NCI-H82 (cell line): ENCODE results near the gene PTPRF.
"Not testable (repeated sequence)": the region's sequence is repeated elsewhere in the genome, so short reads cannot be mapped to it uniquely, and the experiment has no call there.

Experiments
- DNase-seq: peaks from one replicate; lab custom pipeline; 2025; lab: John Stamatoyannopoulos, UW

The PTPRF gene

DNA sequence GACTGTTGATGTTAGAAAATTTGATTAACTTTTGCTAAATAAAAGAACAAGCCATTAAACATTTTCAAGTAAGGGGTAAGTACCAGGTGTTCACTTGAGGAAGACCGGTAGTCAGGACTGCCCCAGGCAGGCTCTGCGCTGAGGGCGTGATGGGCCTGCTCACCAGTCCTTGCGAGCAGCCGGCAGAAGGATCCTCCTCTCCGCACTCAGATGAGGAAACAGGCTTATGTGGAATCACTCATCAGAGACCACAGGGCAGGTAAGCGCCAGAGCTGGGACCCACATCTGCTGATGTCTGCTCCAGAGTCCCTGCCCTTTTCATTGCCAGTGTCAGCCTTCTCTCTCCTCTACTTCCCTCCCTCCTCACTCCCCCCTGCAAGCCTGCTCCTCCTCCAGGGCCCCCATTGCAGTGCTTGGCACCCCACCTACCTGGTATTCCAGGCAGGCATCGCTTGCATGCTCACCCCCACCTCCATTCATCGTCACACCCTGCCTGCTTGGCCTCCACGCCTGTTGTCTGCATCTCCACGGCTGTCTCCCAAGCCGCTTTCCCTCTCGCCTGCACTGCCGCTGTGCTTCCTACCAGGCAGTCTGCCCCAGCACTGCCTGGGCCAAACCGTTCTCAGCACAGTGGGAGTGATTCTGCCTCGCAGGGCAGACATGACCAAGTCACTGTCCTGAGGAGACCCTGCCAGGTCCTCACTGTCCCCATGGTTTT lies 94.5 kb downstream of the PTPRF start:
- no peak for DNase-seq

DNA sequence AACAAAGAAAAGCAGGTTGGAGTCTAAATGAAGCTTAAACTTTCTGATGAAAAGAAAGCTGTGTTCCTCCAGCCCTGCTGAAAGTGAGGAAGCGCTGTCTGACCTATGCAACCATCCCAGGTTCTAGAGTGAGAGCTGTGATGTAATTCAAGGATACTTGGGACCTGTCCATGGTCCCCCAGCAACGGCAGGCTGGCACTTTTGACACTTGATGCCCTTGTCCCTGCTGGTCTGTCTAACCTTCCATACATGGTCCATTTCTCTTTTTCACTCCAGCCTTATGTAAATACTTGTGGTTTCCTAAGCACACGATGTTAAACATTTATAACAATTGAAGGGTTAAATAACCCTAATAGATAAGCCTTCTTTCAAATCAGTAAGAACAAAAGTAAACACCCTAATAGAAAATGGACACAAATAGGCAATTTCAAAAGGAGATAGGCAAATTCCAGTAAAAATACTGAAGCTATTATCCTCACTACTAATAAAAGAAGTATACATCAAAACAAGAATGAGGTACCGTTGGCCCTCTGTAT lies 101.5 kb downstream of the PTPRF start:
- no peak for DNase-seq

DNA sequence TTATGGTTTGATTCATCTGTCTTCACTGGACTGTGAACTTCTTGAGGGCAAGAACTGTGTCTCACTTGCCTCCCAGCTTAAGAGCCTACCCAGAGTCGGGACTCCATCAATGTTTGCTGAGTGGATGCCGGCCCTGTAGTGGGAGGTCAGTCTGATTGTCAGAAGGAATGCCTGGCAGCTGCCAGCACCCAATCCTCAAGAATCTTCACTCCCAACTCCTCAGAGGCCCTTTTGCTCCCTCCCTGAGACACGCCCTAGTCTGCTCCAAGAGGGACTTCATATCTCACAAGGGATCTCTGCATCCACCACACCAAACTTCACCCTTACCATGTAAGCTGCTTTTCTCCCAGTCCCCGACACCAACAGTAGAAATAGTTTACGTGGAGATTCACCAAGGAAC lies 104.0 kb downstream of the PTPRF start:
- DNase-seq: peak; percentile 33

DNA sequence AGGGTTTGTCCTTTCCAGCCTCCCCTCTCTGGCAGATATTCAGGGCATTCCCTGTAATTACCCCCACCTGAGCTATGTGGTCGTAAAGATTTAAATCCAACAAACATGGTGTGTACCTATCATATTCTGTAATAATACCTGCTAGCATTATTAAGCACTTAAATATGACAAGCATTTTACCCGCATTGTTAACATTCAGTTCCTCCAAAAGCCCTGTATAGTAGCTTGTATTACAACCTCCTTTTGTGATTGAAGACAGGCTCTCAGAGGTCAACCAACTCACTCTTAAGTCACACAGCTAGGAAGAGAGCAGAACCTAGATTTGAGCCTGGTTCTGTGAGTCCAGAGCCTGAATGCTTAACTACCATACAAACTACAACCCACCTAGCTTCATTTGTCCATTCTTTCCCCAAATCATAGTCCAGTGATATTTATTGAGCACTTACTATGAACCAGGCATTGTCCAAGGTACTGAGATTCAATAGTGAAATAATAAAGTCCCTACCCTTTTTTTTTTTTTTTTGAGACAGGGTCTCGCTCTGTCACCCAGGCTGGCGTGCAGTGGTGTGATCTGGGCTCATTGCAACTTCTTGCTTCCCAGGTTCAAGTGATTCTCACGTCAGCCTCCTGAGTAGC lies 105.4 kb downstream of the PTPRF start:
- DNase-seq: no peak

DNA sequence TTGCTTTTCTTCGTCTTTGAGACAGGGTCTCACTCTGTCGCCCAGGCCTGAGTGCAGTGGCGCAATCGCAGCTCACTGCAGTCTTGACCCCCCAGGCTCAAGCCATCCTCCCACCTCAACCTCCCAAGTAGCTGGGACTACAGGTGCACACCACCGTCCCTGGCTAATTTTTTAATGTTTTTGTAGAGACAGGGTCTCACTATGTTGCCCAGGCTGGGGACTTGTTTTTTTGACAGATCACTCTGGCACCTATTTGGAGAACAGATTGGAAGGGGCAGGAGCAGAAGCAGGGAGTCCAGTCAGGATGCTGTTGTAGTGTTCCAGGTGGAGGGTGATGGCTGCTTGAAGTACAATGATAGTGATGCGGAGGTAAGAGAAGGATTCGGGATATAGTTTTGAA lies 106.6 kb downstream of the PTPRF start:
- DNase-seq: no peak

DNA sequence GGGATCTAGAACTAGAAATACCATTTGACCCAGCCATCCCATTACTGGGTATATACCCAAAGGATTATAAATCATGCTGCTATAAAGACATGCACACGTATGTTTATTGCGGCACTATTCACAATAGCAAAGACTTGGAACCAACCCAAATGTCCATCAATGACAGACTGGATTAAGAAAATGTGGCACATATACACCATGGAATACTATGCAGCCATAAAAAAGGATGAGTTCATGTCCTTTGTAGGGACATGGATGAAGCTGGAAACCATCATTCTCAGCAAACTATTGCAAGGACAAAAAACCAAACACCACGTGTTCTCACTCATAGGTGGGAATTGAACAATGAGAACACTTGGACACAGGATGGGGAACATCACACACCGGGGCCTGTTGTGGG lies 107.7 kb downstream of the PTPRF start:
- DNase-seq: not testable (repeated sequence)

DNA sequence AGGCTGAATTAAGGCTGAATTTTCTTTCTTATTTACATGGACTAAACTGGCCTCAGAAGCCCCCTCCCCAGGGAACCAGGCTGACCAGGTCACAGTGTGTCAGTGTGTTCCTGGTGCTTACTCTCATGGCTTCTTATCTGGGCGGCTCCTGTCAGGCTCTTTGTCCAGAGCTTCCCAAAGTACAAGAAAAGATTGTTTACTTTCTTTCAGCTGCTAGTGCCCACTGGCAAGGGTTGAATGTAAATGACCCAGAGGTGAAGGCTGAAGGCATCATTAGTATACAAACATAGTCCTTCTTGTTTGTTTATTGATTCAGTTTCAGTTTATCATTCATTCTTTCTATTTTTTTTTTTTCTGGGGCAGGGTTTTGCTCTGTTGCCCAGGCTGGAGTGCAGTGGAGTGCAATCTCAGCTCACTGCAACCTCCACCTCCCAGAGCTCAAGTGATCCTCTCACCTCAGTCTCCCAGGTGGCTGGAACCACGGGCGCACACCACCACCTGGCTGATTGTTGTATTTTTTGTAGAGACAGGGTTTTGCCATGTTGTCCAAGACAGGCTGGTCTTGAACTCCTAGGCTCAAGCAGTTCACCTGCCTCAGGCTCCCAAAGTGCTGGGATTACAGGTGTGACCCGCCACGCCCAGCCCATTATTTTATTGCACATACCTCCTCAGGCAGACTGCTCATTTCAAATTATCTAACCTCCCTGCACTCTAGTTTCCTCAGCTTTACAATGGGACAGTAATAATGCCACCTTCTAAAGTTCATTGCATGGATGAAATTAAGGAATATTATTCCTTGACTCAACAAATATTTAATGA lies 109.5 kb downstream of the PTPRF start:
- DNase-seq: no peak

DNA sequence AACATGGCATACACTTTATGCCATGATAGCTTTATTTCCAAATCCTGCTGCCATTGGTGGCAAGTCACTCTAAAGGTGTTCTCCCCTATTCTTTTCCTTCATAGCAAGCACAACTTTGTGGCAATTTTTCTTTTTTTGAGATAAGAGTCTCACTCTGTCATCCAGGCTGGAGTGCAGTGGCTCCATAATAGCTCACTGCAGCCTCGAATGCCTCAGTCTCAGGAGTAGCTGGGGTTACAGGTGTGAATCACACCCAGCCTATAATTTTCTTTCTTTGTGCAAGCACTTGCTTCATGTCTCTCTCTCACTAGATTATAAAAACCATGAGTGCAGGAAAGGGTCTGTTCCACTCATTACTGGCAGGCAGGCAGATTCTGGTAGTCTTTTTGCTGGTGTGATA lies 113.9 kb downstream of the PTPRF start:
- DNase-seq: no peak

DNA sequence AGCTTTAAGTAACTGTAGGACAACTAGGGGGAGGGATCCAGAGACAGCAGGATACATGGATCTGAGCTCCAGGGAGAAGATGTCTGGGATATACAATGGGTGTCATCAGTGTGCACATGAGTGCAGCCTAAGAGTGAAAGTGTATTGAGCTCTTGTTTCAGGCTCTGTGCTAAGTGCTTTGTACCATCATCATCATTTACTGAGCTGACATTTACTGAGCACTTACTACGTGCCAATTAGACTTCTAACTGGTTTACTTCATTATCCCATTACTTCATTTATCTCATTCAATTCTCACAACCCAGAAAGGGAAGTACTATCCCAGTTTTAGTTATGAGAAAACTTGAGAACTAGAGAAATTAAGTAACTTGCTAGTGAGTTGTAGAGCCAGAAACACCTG lies 114.8 kb downstream of the PTPRF start:
- no peak for DNase-seq

DNA sequence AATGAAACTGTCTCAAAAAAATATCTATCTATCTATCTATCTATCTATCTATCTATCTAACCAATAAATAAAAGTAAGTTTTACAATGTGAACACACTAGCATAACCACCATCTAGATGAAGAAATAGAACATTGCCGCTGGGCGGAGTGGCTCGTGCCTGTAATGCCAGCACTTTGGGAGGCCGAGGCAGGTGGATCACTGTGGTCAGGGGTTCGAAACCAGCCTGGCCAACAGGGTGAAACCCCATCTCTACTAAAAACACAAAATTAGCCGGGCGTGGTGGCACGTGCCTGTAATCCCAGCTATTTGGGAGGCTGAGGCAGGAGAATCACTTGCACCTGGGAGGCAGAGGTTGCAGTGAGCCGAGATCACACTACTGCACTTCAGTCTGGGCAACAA lies 116.6 kb downstream of the PTPRF start:
- DNase-seq: not testable (repeated sequence)

DNA sequence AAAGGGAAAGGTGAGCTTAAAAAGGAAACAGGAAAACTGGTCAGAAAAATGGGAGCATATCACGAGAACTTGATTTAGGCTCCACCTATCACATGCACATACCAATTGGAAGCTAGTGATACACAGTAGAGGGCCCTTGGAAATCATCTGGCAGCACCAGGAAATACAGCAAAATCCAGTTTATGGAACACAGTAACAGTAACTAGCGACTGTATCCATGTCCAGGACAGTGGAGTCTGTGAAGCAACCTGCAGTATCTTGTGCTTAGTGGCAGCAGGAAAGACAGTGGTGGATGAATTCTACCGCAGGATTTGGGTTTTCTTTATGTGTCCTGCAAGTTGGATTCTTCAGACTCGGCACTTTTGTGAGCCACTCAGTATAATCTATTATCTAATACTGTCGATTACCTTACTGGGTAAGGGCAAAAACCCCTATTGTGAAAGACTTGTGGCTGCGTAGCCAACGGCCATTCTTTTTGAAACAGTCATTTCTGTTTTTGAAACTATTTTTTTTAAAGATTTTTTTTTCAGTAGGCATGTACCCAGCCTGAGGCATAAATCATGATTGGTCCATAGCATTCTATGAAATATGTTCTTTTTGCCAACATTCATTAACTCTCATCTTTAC lies 117.7 kb downstream of the PTPRF start:
- DNase-seq: no peak

DNA sequence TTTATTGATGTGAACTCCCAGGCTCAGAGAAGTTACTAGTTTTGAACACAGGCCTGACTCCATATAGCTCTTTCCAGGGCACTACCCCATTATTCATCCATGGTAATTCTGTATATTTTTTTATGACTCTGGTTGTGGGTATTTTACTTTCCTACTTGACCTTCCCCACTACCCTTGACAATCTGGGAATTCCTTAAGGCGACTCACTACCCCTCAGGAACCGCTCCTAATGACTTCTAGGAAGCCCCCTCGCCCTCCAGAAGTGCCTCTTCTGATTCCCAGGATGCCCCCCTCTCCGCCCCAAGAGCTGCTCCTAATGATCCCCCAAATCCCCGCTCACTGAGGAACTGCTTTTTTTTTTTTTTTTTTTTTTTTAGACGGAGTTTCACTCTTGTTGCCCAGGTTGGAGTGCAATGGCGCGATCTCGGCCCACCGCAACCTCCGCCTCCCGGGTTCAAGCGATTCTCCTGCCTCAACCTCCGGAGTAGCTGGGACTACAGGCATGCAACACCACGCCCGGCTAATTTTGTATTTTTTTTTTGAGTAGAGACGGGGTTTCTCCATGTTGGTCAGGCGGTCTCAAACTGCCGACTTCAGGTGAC lies 118.3 kb downstream of the PTPRF start:
- DNase-seq: no peak

DNA sequence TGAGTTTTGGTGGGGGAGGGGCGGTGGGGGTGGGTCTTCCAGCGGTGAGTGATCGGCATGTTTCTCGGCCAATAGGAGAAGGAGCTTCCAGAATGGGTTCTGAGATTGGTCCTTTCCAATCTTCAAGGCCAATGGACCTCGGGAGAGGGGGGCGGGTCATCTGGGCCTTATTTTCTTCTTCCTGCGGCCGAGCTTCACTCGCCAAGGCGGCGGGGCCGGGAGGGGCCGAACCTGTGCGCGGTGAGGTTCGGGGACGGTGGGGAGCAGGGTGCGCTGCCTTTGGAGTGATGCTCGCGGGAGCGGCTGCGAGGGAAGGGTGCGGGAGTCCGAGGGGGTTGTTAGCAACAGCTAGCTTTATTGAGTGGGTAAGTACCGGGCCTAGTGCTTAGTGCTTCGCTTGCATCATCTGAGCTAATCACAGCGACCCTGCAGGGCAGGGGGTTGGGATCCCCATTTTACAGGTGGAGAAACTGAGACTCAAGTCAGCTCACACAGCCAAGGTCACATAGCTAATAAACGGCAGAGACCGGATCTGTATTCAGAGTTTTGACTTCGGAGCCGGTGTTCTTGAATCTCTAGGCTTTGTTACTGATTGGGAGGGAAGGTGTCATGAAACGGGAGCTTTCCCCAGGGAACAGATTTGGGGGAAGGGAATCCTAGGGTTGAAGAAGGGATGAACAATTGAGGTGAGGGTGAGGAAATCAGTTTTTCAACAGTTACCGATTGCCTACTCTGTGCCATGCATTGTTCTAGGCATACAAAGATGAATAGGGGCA lies 119.8 kb downstream of the PTPRF start:
- peak; percentile 99 for DNase-seq

DNA sequence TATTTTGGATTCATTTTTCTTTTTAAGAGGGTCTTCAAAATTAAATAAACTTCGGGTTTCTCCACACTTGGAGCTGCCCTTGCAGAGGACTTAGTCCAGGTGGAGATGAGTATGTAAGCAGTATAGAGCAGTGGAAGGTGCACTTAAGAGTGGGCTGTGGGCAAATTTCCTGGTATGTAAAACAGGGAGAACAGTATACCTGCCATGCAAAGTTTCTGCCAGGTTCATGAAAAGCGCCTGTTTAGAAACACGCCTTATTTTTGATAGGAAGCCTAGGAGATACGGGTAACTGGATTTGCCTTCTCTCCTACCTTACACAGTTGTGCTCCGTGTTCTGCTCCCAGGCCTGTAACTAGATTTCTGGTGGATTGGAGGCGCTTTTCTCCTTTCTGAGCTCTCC lies 120.5 kb downstream of the PTPRF start:
- no peak for DNase-seq

DNA sequence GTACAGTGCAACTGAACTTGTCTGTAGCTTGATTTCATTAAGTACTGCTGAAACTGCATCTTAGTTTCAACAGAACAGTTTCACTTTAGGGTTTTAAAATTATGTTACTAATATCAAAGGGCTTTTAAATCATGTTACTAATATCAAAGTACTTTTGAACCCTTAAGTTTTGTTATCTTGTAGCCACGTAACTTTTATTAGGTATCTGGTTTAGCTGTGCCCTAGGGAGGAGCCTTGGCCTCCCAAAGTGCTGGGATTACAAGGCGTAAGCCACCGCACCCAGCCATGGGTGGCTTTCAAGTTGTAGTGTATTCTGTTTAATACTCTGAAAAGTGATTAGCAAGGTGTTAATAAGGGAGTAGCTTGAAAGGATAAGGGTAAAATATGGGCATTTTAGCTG lies 121.2 kb downstream of the PTPRF start:
- peak; percentile 47 for DNase-seq

DNA sequence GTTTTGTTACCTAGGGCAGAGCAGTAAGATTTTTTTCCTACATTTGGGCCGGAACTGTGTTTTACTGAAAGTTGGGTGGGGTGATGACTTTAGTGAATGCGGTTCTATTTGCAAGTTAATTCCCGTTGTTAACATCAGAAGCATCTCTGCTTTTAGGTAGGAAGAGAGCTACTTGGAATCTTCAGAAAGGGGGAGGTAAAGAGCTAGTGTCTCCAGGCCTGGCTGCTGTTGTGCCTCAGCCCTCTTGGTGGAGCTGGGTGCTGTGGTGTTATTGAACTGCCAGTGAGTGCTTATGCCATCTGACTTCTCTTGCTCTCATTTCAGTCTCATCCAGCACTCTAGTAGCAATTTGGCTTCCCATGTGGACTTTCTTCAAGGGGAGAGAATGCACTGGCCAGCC lies 122.7 kb downstream of the PTPRF start:
- DNase-seq: peak; percentile 36

DNA sequence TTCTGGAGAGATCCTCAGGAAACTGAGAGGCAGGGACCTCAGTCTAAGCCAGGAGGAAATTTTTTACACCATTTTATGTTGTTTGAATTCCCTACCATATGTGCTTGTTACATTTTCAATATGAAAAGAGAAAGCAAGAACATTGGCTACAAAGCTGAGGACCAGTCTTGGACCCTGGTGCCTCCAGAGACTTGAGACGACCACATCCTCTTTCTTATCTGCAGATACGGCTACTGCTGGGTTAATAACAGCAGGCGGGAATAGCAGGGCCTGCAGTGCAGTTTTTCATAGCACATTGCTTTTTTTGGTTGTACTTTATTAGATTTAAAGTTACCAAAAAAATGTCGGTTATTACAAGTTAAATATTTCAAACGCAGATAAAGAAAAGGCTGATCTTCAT lies 123.2 kb downstream of the PTPRF start:
- DNase-seq: no peak

DNA sequence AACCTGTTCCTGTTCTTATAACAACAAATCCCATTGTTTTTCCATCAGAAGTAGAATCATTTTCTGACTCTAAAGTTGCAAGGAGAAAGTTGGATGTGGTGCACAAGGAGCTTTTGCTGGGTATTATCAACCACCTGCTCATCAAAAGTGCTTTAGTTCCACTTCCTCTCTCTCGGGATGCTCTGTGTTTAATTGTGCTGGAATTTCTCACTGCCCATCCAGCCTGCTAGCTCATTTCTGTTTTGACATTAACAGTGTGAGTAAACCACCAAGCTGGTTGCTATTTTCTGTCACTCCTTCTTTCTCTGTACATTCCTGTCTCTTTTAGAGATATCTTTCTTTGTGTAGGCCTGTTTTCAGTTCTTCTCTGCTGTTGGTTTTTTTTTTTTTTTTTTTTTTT lies 125.3 kb downstream of the PTPRF start:
- DNase-seq: no peak

DNA sequence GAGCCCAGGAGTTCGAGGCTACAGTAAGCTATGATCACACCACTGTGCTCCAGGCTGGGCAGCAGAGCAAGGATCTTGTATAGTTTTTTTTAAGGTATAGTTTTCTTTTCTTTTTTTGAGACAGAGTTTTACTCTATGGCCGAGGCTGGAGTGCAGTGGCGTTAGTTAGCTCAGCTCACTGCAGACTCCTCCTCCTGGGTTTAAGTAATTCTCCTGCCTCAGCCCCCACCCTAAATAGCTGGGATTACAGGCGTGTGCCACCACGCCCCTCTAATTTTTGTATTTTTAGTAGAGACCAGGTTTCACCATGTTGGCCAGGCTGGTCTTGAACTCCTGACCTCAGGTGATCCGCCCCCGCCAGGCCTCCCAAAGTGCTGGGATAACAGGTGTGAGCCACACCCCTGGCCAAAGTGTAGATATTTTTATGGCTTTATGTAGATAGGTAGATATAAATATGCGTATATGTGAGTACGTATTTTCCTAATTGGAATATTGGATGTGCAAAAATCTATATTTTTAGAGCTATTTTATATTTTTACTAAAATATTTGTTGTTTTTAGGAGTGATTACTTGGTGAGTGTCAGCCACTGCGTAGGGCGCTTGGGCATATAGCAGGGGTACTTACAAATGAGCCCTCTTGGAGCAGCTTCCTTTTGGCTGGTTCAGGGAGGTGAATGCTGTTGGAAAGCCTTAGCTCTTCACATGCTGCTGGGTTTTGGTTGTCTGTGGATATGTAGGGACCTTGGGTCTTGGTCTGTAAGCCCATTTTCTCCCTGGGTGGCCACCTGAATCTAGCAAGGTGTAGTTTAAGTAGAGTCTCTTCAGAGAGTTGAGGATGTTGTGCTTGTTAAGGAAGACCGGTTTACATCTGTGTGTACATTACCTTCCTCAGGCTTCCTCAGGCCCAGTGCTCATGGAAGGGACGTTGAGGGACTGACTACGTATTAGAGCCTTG lies 128.8 kb downstream of the PTPRF start:
- no peak for DNase-seq

DNA sequence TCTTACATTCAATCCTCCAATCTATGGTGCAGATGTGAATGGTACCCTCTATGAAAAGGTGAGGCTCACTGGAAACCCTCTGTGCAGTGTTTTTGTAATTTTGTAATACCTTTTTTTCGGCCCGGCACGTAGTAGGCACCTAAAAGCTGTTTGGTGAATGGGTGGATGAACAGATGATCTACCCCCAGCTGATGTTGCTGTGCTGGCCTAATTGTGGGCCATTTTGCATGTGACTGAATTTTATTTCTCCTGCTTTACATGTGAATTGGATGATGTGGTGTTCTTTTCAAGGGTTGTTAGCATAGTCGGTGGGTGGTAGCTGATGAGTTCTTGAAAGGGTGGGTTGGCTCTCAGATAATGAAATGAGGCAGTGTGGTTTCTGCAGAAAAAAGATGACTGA lies 129.7 kb downstream of the PTPRF start:
- no peak for DNase-seq
